H9 (cell line): ENCODE measurements around the gene TMEM181. TPM values are rescaled to one million over a fixed set of nuclear protein-coding genes. Genes with fewer than 3 reads are reported as not detected.

Source experiments
- DNase-seq: peaks from one replicate; pipeline ENCODE4 v3.0.0-alpha.2; 2017
- H2AFZ ChIP-seq: one replicate; pipeline ENCODE4 v1.6.1; 2013; ENCODE audit warnings: mild to moderate bottlenecking, low read length, control low read depth, moderate library complexity
- H2AK5ac ChIP-seq: 2 replicates; pipeline ENCODE4 v1.6.1; 2013; ENCODE audit warnings: low read length, control low read depth, mixed read lengths; ENCODE audit not compliant: insufficient read length
- H2BK120ac ChIP-seq: one replicate; pipeline ENCODE4 v1.6.1; 2013; ENCODE audit warnings: low read depth, mild to moderate bottlenecking, low read length, control low read depth, inconsistent platforms; ENCODE audit not compliant: poor library complexity, severe bottlenecking
- H2BK12ac ChIP-seq: 2 replicates; pipeline ENCODE4 v1.6.1; 2013; ENCODE audit warnings: low read length, control low read depth, mixed read lengths, low read depth; ENCODE audit not compliant: insufficient read length
- H2BK15ac ChIP-seq: 2 replicates; pipeline ENCODE4 v1.6.1; 2013; ENCODE audit warnings: low read depth, low read length, control low read depth
- H2BK20ac ChIP-seq: one replicate; pipeline ENCODE4 v1.6.1; 2013; ENCODE audit warnings: low read depth, mild to moderate bottlenecking, low read length, control low read depth, inconsistent platforms; ENCODE audit not compliant: poor library complexity, severe bottlenecking
- H2BK5ac ChIP-seq: 2 replicates; pipeline ENCODE4 v1.6.1; 2013; ENCODE audit warnings: low read length, control low read depth, mixed read lengths; ENCODE audit not compliant: insufficient read length
- H3K14ac ChIP-seq: 2 replicates; pipeline ENCODE4 v1.6.1; 2013; ENCODE audit warnings: low read length, control low read depth; ENCODE audit not compliant: insufficient read depth
- H3K18ac ChIP-seq: 2 replicates; pipeline ENCODE4 v1.6.1; 2013; ENCODE audit warnings: low read depth, mild to moderate bottlenecking, mixed read lengths, low read length, control low read depth; ENCODE audit not compliant: insufficient read length
- H3K23ac ChIP-seq: 2 replicates; pipeline ENCODE4 v1.6.1; 2013; ENCODE audit warnings: low read length, control low read depth, mixed read lengths, low read depth; ENCODE audit not compliant: insufficient read length
- H3K23me2 ChIP-seq: 2 replicates; pipeline ENCODE4 v1.6.1; 2013; ENCODE audit warnings: low read depth, mild to moderate bottlenecking, mixed read lengths, low read length, control low read depth; ENCODE audit not compliant: insufficient read length, poor library complexity, severe bottlenecking
- H3K27ac ChIP-seq: 2 replicates; pipeline ENCODE4 v1.5.1; 2013; ENCODE audit warnings: low read length, control low read depth, mixed read lengths, low read depth; ENCODE audit not compliant: insufficient read length
- H3K27me3 ChIP-seq: 2 replicates; pipeline ENCODE4 v1.6.1; 2013; ENCODE audit warnings: low read length, control low read depth, inconsistent platforms; ENCODE audit not compliant: insufficient read depth
- H3K4ac ChIP-seq: 2 replicates; pipeline ENCODE4 v1.6.1; 2013; ENCODE audit warnings: low read depth, mild to moderate bottlenecking, control low read depth, inconsistent platforms, low read length, moderate library complexity
- H3K4me1 ChIP-seq: 2 replicates; pipeline ENCODE4 v1.6.1; 2013; ENCODE audit warnings: low read length, control low read depth, inconsistent platforms; ENCODE audit not compliant: insufficient read depth
- H3K4me2 ChIP-seq: 2 replicates; pipeline ENCODE4 v1.6.1; 2013; ENCODE audit warnings: low read length, control low read depth, mixed read lengths; ENCODE audit not compliant: insufficient read length, insufficient read depth
- H3K56ac ChIP-seq: 2 replicates; pipeline ENCODE4 v1.6.1; 2013; ENCODE audit warnings: low read depth, mild to moderate bottlenecking, mixed read lengths, low read length, control low read depth; ENCODE audit not compliant: insufficient read length
- H3K79me1 ChIP-seq: 2 replicates; pipeline ENCODE4 v1.6.1; 2013; ENCODE audit warnings: low read depth, mild to moderate bottlenecking, moderate library complexity, low read length, control low read depth, inconsistent platforms; ENCODE audit not compliant: insufficient read depth, poor library complexity, severe bottlenecking
- H3K79me2 ChIP-seq: 2 replicates; pipeline ENCODE4 v1.6.1; 2013; ENCODE audit warnings: low read length, control low read depth, inconsistent platforms; ENCODE audit not compliant: insufficient read depth
- H3K9ac ChIP-seq: 2 replicates; pipeline ENCODE4 v1.6.1; 2013; ENCODE audit warnings: low read length, control low read depth, mixed read lengths; ENCODE audit not compliant: insufficient read length; ENCODE audit errors: extremely low read depth
- H3K9me3 ChIP-seq: one replicate; pipeline ENCODE4 v1.6.1; 2013; ENCODE audit warnings: low read depth, low read length, inconsistent platforms; ENCODE audit not compliant: control insufficient read depth
- H3T11ph ChIP-seq: one replicate; pipeline ENCODE4 v1.6.1; 2013; ENCODE audit warnings: mild to moderate bottlenecking, low read length, control low read depth, inconsistent platforms
- H4K20me1 ChIP-seq: one replicate; pipeline ENCODE4 v1.6.1; 2013; ENCODE audit not compliant: control insufficient read depth, insufficient read length, insufficient read depth
- H4K5ac ChIP-seq: 2 replicates; pipeline ENCODE4 v1.6.1; 2013; ENCODE audit warnings: low read depth, mild to moderate bottlenecking, mixed read lengths, low read length, control low read depth; ENCODE audit not compliant: insufficient read length
- H4K8ac ChIP-seq: replicated peaks from 2 replicates; pipeline ENCODE4 v1.6.1; 2013; ENCODE audit warnings: low read length, control low read depth, mixed read lengths, low read depth; ENCODE audit not compliant: insufficient read length
- H4K91ac ChIP-seq: 2 replicates; pipeline ENCODE4 v1.6.1; 2013; ENCODE audit warnings: low read depth, mild to moderate bottlenecking, moderate library complexity, mixed read lengths, low read length, control low read depth; ENCODE audit not compliant: insufficient read length
- H3K27ac Mint-ChIP-seq, 3 experiments: 2 replicates in 2 of 3; 3 replicates in 1 of 3; pipeline ENCODE4 v1.8.0; 2020 to 2021; ENCODE audit warnings: mixed read lengths in 3 of 3, mild to moderate bottlenecking in 1 of 3, moderate library complexity in 1 of 3
- H3K27me3 Mint-ChIP-seq: 2 replicates; pipeline ENCODE4 v1.8.0; 2021; ENCODE audit warnings: low read depth, mild to moderate bottlenecking, moderate library complexity, mixed read lengths
- H3K36me3 Mint-ChIP-seq, 3 experiments: 2 replicates in 2 of 3; 3 replicates in 1 of 3; pipeline ENCODE4 v1.8.0; 2020 to 2021; ENCODE audit warnings: low read depth in 3 of 3, mixed read lengths in 3 of 3; ENCODE audit not compliant: insufficient read depth in 1 of 3
- H3K4me1 Mint-ChIP-seq, 2 experiments: 2 replicates each; pipeline ENCODE4 v1.8.0; 2020; ENCODE audit warnings: mixed read lengths in 2 of 2
- H3K4me3 Mint-ChIP-seq, 2 experiments: 2 replicates in 1 of 2; 3 replicates in 1 of 2; pipeline ENCODE4 v1.8.0; 2020 to 2021; ENCODE audit warnings: mild to moderate bottlenecking in 2 of 2, mixed read lengths in 2 of 2, moderate library complexity in 1 of 2
- H3K9me3 Mint-ChIP-seq, 2 experiments: 2 replicates in 1 of 2; 3 replicates in 1 of 2; pipeline ENCODE4 v1.8.0; 2020; ENCODE audit warnings: mild to moderate bottlenecking in 2 of 2, mixed read lengths in 2 of 2, moderate library complexity in 1 of 2
- WGBS: extraction: QIAGEN DNeasy Blood & Tissue Kit; methylation state at CpG from one replicate; pipeline ENCODE4 v1.1.7; 2013; ENCODE audit warnings: missing lambda C conversion rate, low lambda C conversion rate, mixed read lengths; ENCODE audit not compliant: insufficient read length; ENCODE audit errors: extremely low coverage; 5-methylcytosine and 5-hydroxymethylcytosine counted together
- total RNA-seq: library from RNA; stranded (reverse); gene quantifications from 2 replicates; pipeline ENCODE4 v1.2.1, GENCODE V29; 2021
- TF ChIP-seq, protein P1 (sequence below): fragments of 200-600 bp; sonication (generic); conservative IDR thresholded peaks from 3 replicates; pipeline ENCODE4 v1.8.0; 2021; ENCODE audit warnings: antibody characterized with exemption, mild to moderate bottlenecking

TMEM181 gene
- total RNA-seq, 1 experiment from 2014 or later: 24.4 TPM

DNA sequence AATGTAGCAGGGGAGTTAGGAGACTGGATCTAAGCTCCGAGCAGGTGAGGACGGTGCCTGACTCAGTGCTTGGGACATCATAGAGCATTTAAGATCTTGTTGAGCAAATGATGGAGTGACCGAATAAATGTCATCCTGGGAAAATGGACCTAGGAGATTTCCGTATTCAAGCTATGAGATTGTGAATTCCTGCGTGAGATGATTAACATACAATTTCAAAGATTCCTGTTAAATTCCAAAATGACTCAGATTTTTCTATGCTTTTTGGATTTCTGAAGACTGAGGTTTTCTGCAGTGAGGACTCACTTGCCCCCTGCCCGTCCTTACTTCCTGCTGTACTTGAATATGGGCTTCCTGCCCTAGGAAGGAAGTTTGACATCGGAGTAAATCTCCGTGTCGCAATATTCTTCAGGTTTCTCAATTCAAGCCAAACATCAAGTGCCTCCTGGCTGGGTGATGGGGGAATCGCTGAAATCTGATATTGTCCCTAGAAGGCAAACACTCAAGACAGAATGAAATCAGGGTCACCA, 95.1 kb downstream of the TMEM181 start:
- Histone ChIP-seq H3K4me1 (no peaks in the 10 kb centered on the region), H3K4ac (no peak overlapping the region), H4K5ac (no peak overlapping the region), H4K20me1 (peaks cover 2% of the 10 kb centered on the region), H2AFZ (no peak overlapping the region), H3K56ac (no peak overlapping the region), H3K27me3 (no peaks in the 10 kb centered on the region), H3K18ac (no peak overlapping the region), H2BK12ac (no peak overlapping the region), H3K14ac (no peak overlapping the region), H3K9ac (no peak overlapping the region), H3K9me3 (no peaks in the 10 kb centered on the region), H3K79me1 (no peaks in the 10 kb centered on the region), H3K4me2 (no peak overlapping the region), H3K23me2 (no peaks in the 10 kb centered on the region), H3T11ph (no peak overlapping the region), H4K8ac (no peak overlapping the region), H3K23ac (no peak overlapping the region), H2AK5ac (no peak overlapping the region), H2BK120ac (no peak overlapping the region), H4K91ac (no peak overlapping the region), H3K79me2 (no peaks in the 10 kb centered on the region), H2BK15ac (no peak overlapping the region), H2BK20ac (no peak overlapping the region), H2BK5ac (no peak overlapping the region), H3K27ac (no peak overlapping the region)
- Mint-ChIP-seq H3K27ac (0 out of 7 replicates have a peak overlapping the region, but pooled peaks of 1 of the 3 experiments have one; percentile 5), H3K27me3 (peaks cover 3% of the 10 kb centered on the region), H3K4me3 (no peak overlapping the region), H3K4me1 (peaks cover 26 to 28% of the 10 kb centered on the region in 2 experiments), H3K36me3 (no peaks in the 10 kb centered on the region), H3K9me3 (no peaks in the 10 kb centered on the region)
- WGBS: no CpG with 5 or more reads among the region's 10 CpGs
- DNase-seq: no peak
- TF ChIP-seq, protein P1, sequence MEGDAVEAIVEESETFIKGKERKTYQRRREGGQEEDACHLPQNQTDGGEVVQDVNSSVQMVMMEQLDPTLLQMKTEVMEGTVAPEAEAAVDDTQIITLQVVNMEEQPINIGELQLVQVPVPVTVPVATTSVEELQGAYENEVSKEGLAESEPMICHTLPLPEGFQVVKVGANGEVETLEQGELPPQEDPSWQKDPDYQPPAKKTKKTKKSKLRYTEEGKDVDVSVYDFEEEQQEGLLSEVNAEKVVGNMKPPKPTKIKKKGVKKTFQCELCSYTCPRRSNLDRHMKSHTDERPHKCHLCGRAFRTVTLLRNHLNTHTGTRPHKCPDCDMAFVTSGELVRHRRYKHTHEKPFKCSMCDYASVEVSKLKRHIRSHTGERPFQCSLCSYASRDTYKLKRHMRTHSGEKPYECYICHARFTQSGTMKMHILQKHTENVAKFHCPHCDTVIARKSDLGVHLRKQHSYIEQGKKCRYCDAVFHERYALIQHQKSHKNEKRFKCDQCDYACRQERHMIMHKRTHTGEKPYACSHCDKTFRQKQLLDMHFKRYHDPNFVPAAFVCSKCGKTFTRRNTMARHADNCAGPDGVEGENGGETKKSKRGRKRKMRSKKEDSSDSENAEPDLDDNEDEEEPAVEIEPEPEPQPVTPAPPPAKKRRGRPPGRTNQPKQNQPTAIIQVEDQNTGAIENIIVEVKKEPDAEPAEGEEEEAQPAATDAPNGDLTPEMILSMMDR: no peak
